Stimulated activated CD4-positive, alpha-beta T cell treated with anti-CD3 and anti-CD28 coated beads, Interleukin-2, amount 100 ng/mL, for 48 hours (primary cell): Measurements from ENCODE around the gene RGS13.

Experiments
- DNase-seq, 2 donors: peaks; one replicate each; pipeline ENCODE4 v3.0.0-alpha.2; 2020

Gene RGS13

DNA sequence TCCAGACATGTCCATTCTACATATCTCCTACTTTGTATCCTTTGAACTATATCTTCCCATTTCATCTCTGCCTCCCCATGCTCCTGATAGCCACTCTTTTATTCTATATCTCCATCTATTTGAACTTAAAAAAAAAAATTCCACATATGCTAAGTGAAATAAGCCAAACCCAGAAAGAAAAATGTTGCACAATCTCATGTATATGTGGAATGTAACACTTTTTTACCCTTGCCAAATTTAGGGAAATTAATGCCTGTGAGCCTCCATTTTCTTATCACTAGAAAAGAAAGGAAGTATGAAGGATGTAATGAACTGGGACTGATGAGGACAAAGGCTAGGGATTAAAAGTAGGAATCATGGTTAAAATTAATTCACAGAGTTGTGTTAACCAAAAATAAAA is 53.5 kb downstream of the RGS13 start:
- DNase-seq = no peak

- no peak for DNase-seq
Observed at GRCh38 chr1:192691041-192691440, 55.1 kb downstream of the RGS13 start.

DNA sequence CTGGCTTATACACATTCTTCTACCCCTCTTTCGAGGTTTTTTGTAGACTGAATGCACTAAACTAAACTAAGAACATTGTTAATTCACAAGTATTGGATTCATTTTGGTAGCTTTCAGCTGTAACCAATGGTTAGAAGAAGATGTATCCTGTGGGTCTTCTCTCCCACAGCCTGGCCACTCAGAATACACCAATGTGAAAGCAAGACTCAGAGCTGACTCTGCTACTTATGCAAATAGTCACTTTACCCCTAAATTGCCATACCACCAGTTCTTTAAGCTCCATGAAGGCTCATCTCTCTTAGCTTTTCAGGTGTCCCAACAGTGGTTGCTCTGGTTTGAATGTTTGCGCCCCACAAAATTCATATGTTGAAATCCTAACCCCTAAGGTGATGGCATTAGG is 60.1 kb downstream of the RGS13 start:
- no peak for DNase-seq

- no peak for DNase-seq
Observed at GRCh38 chr1:192697771-192698170, 61.8 kb downstream of the RGS13 start.

- no peak for DNase-seq
Observed at GRCh38 chr1:192698731-192699130, 62.8 kb downstream of the RGS13 start.

DNA sequence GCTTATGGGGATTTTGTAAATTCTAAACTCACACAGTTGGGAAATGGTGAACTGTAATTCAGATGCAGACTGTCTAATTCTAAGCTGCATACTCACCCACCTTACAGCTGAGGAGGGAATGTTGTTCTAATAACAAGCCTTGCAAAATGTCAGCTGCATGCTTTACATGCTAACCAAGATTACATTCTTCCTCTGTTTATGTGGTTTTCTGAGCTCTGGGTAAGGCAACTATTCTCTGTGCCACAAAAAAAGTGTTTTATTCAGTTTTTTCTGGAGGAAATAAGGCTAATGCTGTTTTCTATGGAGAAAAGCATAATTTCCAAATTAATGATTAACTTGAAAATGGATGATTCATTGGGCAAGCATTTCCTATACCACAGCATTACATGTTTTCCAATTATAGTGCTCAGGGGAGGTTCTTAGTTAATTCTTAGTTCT is 64.9 kb downstream of the RGS13 start:
- DNase-seq = no peak

DNA sequence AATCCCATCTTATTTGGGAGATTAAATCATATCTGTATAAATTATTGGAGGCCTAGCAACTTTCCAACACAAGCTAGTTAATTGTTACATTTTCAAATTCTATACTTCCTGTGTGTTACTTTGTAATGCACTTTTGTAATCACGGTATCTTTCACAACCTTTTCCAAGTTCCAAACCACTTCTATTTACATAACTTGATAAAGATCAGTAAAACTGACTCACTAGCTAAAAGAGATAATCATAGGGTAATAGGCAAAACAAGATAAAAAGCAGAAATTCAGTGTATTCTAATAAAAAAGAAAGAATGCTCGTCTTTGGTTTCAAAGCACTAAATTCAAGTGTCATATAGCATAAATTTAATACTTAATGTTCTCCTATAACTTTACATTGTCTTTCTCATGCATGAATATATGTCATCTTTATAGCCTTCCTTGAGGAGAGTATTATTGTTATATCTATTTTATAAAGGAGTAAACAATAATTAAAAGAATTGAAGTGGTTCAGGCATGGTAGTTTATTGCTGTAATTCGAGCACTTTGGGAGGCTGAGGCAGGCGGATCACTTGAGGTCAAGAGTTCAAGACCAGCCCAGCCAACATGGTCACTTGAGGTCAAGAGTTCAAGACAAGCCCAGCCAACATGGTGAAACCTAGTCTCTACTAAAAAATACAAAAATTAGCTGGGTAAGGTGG is 66.4 kb downstream of the RGS13 start:
- no peak for DNase-seq

GRCh38 chr1:192703283-192704206 is 67.6 kb downstream of the RGS13 start:
- DNase-seq = no peak

- DNase-seq = no peak
Observed at GRCh38 chr1:192705510-192705909, 69.6 kb downstream of the RGS13 start.

DNA sequence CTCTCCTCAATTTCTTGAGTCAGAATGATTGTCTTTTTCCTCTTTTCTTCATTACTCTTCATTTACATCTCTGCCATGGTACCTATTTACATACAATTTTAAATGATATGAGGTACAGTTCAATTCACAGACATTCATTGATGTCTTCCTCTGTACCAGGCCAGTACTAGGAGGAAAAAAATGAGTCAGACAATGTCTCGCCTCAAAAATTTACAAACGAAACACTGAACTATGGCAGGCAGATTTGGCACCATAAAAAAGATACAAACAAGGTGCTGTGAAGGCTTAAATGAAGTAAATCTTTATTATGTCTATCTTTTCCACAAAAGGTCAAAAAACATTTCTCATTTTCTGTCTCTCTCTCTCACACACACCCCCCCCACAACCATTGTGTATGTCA is 71.0 kb downstream of the RGS13 start:
- DNase-seq = no peak

DNA sequence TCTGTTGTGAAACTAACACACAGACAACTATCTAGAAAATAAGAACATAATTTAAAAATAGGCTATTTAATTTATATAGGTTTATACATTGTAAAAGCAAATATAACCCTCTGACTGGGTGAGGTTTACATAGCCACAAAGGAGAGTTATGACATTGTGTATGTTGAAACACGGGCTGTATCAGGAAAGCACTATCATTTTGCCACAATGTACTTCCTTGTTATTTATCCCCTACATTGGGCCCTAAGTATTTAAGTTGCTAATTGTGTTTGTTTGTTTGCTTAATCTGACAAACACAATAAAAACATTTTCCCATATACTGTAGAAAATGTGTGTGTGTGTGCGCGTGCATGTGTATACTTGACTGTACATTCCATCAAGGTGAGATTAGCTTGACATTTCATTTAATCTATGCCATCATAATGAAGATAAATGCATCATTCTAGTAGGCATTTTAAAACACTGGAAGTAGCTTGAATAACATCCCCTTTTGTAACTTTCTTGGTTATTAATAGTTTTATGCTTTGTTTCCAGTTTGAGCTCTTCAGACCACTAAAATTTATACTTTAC is 72.1 kb downstream of the RGS13 start:
- no peak for DNase-seq

DNA sequence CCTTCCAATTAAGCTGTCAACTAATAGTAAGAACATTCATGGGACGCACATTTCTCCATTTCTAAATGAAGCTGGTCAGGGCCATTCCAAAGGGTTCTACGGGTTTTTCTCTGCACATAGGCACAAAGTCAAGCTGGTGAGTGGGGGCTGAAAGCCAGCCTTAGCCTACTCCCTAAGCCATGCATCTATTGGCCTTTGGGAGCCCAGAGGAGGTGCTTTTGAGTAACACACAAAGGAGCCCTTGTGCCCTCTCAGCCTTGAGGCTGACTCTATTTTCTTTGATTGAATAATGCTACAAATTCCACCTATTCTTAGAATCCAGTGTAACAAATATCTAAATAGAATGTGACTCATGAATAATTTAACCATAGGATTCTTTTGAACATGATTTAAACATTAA is 73.6 kb downstream of the RGS13 start:
- DNase-seq = no peak
